Adipocyte (in vitro differentiated cells): ENCODE data around the gene TASP1.
A peak's percentile ranks its signal among the peaks of the same experiment; 100 is the strongest.

ENCODE experiments used
- DNase-seq: peaks from one replicate; pipeline ENCODE4 v3.0.0-alpha.2; 2015; ENCODE audit warnings: low read depth
- H3K27me3 ChIP-seq: replicated peaks from 2 replicates; pipeline ENCODE4 v1.7.0; 2013; ENCODE audit warnings: mild to moderate bottlenecking, low read length, moderate library complexity; ENCODE audit not compliant: control insufficient read depth, insufficient read depth
- H3K36me3 ChIP-seq: 2 replicates; pipeline ENCODE4 v1.7.0; 2013; ENCODE audit warnings: low read length, mild to moderate bottlenecking, moderate library complexity; ENCODE audit not compliant: control insufficient read depth, insufficient read depth, severe bottlenecking
- H3K4me1 ChIP-seq: 2 replicates; pipeline ENCODE4 v1.7.0; 2013; ENCODE audit warnings: mild to moderate bottlenecking, low read length, moderate library complexity; ENCODE audit not compliant: control insufficient read depth, insufficient read depth
- H3K4me3 ChIP-seq: 2 replicates; pipeline ENCODE4 v1.7.0; 2013; ENCODE audit warnings: mild to moderate bottlenecking, low read length, moderate library complexity
- H3K9ac ChIP-seq: 2 replicates; pipeline ENCODE4 v1.7.0; 2013; ENCODE audit warnings: mild to moderate bottlenecking, low read length, moderate library complexity
- H3K9me3 ChIP-seq: 2 replicates; pipeline ENCODE4 v1.7.0; 2013; ENCODE audit warnings: mild to moderate bottlenecking, low read length, moderate library complexity; ENCODE audit not compliant: control insufficient read depth

TASP1 gene

DNA sequence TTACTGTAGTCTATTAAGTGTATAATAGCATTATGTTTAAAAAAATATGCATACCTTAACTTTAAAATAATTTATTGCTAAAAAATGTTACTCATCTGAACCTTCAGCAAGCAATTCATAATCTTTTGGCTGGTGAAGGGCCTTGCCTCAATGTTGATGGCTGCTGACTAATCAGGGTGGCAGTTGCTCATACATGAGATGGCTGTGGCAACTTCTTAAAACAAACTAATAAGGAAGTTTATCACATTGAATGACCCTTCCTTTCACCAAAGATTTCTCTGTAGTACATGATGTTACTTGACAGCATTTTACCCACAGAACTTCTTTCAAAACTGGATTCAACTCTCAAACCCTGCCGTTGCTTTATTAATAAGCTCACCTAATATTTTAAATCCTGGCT lies 84.0 kb downstream of the TASP1 start:
- no peak overlapping the region for H3K4me3 ChIP-seq
- H3K9me3 ChIP-seq, result no peaks in the 10 kb centered on the region
- no peak overlapping the region for H3K9ac ChIP-seq
- peaks cover 14% of the 10 kb centered on the region for H3K4me1 ChIP-seq
- H3K36me3 ChIP-seq, result no peaks in the 10 kb centered on the region
- no peaks in the 10 kb centered on the region for H3K27me3 ChIP-seq
- DNase-seq, result peak; percentile 19

DNA sequence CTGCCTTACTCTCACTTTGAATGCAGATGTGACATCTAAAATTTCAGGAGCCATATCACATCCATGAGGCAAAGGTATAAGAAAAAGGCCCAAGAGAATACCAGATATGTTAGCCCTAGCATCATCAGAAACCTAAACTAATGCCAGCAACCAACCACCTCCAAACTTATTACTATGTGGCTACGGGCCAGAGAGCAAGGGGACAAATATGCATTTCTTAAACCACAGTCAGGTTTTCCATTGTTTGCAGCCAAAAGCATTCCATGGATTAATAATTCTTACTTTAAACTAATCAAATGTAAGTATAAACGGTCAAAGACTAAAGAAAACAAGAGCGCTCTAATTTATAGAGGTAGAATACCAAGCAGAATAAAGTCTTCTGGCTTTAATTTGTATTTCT lies 84.7 kb downstream of the TASP1 start:
- Histone ChIP-seq H3K4me3 (no peak overlapping the region), H3K4me1 (peaks cover 14% of the 10 kb centered on the region), H3K9me3 (no peaks in the 10 kb centered on the region), H3K9ac (no peak overlapping the region), H3K36me3 (no peaks in the 10 kb centered on the region), H3K27me3 (no peaks in the 10 kb centered on the region)
- no peak for DNase-seq

DNA sequence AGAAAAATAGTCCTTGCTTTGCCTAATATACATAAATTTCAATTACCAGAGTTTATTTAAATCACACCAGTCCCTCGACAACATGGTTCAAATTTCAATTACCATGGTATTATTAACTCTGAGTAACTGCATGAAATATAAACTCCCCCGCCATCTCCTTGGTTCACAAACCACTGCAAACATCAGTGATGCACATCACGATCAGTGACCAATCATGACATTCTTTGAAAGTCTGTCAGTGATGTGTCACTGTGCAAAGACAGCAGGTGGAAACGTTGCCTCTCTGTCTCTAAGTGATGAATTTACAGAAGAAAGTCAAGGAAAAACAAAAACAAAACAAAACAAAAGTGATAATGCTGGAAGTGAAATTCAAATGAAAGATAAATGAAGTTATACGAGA lies 86.7 kb downstream of the TASP1 start:
- no peaks in the 10 kb centered on the region for H3K9me3 ChIP-seq
- H3K27me3 ChIP-seq, result no peaks in the 10 kb centered on the region
- H3K9ac ChIP-seq, result no peak overlapping the region
- H3K4me1 ChIP-seq, result peaks cover 14% of the 10 kb centered on the region
- H3K36me3 ChIP-seq, result no peaks in the 10 kb centered on the region
- H3K4me3 ChIP-seq, result no peak overlapping the region
- DNase-seq, result no peak

DNA sequence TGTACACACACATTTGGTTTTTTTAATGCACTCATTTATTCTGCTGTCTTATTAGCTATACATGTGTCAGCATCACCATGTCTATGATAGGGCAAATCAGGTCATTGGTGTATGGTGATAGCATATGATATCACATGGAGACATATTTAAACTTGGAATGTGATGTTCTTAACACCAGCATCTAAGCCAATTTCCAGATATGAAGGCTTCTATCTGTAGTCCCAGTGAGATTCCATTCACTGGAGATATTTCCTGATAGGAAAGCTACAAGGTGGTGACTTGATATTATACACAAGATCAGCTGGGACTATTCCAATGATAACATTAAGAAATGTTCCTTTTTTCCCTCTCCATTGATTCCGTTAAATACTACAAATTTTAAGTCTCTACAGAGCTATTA lies 89.3 kb downstream of the TASP1 start:
- H3K36me3 ChIP-seq, result no peaks in the 10 kb centered on the region
- no peak overlapping the region for H3K9ac ChIP-seq
- DNase-seq, result no peak
- no peaks in the 10 kb centered on the region for H3K9me3 ChIP-seq
- H3K4me1 ChIP-seq, result peaks cover 20% of the 10 kb centered on the region
- no peak overlapping the region for H3K4me3 ChIP-seq
- H3K27me3 ChIP-seq, result no peaks in the 10 kb centered on the region

DNA sequence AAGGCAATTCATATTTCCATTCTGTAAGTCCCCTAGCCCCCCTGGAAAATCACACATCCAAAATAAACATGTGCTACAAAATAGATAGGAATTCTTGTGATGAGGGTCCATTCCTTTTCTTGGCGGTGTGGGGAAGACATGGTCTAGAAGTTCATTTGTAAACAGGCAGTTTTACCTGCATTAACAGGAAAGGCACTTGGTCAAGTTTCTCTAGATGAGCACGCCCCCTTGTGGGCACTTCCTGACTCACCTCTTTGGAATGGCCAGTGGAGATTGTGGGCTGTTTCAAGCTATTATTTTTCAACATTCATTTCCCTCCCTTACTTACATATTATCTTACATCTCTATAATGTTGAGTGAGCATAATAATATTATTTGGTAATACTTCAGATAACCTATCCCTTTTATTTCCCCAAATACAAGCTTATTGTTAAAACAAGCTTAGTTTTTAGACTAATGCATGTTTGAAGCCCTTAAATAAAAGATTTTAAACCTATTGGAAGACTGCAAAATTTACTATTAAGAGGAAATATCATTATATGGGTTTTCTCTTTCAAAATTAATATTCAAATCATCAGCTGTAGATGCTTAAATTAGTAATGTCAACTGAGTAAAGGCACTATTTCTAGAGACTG lies 92.1 kb downstream of the TASP1 start:
- H3K4me1 ChIP-seq, result peaks cover 19% of the 10 kb centered on the region
- DNase-seq, result peak; percentile 89
- H3K36me3 ChIP-seq, result no peaks in the 10 kb centered on the region
- H3K9me3 ChIP-seq, result no peaks in the 10 kb centered on the region
- no peaks in the 10 kb centered on the region for H3K27me3 ChIP-seq
- H3K9ac ChIP-seq, result peak overlapping the region; percentile 42
- no peak overlapping the region for H3K4me3 ChIP-seq

DNA sequence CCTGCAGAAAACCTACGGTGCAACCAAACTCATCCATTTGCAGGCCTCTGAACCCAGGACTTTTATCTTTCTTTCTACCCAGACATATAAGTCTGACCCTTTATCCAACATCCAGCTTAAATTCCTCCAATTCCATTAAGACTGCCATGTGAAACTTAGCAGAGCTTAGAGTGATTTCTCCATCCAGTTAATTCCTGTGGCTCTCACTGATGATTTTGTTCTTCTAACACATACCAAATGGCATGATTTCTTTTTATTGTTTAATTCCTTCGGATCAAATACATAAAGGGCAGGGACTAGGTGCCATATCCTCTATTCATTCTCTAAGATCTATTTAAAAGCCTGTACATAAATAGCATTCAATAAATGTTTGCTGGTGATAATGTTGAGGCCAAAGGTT lies 92.9 kb downstream of the TASP1 start:
- H3K4me1 ChIP-seq, result peaks cover 12% of the 10 kb centered on the region
- H3K27me3 ChIP-seq, result no peaks in the 10 kb centered on the region
- peak overlapping the region; percentile 42 for H3K9ac ChIP-seq
- no peaks in the 10 kb centered on the region for H3K9me3 ChIP-seq
- DNase-seq, result peak; percentile 43
- H3K4me3 ChIP-seq, result no peak overlapping the region
- H3K36me3 ChIP-seq, result no peaks in the 10 kb centered on the region

DNA sequence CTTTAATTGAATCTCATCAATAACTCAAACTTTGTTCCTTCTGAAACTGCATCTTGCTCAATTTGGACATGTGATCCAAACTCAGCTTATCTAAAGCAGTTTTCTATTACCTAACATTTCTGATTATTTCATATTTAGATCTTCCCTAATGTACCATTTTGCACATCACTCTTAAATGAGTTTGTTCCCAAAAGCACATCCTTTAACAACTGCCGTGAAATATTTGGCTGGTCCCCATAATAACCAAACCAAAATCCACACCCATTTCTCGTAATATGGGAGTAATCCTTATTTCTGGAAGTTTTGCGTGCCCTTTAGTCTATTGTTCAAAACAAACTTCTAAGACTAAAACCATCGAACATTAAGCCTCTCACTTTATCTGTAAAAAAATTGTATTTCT lies 94.9 kb downstream of the TASP1 start:
- H3K9me3 ChIP-seq, result no peaks in the 10 kb centered on the region
- no peaks in the 10 kb centered on the region for H3K27me3 ChIP-seq
- no peaks in the 10 kb centered on the region for H3K36me3 ChIP-seq
- no peak overlapping the region for H3K9ac ChIP-seq
- H3K4me3 ChIP-seq, result no peak overlapping the region
- DNase-seq, result no peak
- H3K4me1 ChIP-seq, result peaks cover 12% of the 10 kb centered on the region

DNA sequence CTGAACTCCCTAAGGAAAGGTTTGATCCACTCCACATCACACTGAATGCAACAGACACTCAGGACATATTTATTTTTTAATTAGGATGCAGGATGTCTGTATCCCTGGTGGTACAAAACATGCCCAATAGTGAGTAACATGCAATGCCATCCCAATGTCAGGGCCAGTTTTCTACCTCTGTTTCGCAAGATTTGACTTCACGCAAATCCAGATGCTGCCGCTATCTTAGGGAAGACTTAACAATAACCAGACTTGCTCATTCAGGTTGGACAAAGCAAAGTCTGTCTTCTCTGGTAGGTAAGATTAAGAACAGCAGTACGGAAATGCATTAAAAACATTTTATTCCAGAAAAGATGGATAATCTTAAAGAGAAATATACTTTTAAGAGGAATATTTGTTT lies 103.1 kb downstream of the TASP1 start:
- H3K27me3 ChIP-seq, result no peaks in the 10 kb centered on the region
- H3K4me3 ChIP-seq, result no peak overlapping the region
- H3K36me3 ChIP-seq, result no peaks in the 10 kb centered on the region
- no peak overlapping the region for H3K9ac ChIP-seq
- H3K4me1 ChIP-seq, result no peaks in the 10 kb centered on the region
- no peak for DNase-seq
- no peaks in the 10 kb centered on the region for H3K9me3 ChIP-seq

DNA sequence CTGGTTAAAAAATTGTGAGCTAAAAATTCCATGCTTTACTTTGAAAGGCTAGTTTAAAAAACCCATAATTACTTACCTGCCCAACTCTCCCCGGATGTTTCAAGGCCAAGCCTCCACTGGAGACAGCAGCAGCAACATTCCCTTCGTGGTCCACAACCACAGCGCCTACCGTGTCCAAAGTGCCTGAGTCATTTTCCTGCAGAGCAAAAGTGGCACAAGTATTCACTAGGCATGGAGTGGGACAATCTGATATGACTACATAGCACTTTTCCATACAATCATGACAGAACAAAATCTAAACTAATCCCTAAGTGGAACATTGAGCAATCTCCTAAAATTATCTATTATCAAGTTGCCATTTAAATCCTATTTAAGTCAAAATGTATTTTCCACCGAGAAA lies 104.8 kb downstream of the TASP1 start:
- Histone ChIP-seq H3K4me1 (no peaks in the 10 kb centered on the region), H3K9me3 (no peaks in the 10 kb centered on the region), H3K4me3 (no peak overlapping the region), H3K36me3 (no peaks in the 10 kb centered on the region), H3K27me3 (no peaks in the 10 kb centered on the region), H3K9ac (no peak overlapping the region)
- DNase-seq, result no peak

DNA sequence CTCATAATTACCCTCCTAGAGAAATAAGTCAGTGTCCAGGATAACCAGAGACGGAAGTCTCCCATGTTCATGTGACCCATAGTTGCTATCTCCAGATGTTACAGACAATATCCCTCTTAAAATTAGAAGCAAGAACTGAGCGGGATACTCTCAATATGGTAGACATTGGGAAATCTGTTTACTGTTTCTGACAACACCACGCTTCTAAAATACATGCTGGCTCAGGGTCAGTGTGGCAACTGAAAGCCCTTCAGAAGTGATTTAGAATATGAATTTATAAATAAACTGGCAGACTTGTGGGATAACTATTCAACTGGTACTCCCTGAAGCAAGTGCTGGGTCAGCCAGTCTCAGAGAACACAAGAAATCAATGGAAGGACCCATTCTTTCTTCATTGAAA lies 108.6 kb downstream of the TASP1 start:
- Histone ChIP-seq H3K4me1 (peaks cover 6% of the 10 kb centered on the region), H3K27me3 (no peaks in the 10 kb centered on the region), H3K9ac (no peak overlapping the region), H3K4me3 (no peak overlapping the region), H3K36me3 (peaks cover 6% of the 10 kb centered on the region), H3K9me3 (no peaks in the 10 kb centered on the region)
- no peak for DNase-seq

DNA sequence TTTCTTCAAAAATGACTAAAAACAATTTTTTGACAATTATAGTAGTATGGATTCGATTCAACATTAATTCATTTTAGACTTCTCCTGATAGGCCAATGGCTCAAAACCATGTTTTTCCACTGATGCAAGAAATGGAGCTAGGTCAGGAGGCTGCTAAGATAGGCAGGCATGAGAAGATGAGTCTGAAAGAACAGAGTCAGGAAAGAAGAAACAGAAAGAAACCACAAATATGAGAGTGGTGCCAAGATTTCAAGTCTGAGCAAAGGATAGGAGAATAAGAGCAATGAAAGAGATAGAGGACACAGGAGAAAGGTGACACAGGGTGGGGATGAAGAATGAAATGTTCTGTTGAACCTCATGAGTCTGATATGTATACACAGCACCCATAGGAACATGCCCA lies 112.2 kb downstream of the TASP1 start:
- Histone ChIP-seq H3K9me3 (no peaks in the 10 kb centered on the region), H3K27me3 (no peaks in the 10 kb centered on the region), H3K4me3 (no peak overlapping the region), H3K4me1 (peaks cover 10% of the 10 kb centered on the region), H3K9ac (no peak overlapping the region), H3K36me3 (peaks cover 16% of the 10 kb centered on the region)
- no peak for DNase-seq

DNA sequence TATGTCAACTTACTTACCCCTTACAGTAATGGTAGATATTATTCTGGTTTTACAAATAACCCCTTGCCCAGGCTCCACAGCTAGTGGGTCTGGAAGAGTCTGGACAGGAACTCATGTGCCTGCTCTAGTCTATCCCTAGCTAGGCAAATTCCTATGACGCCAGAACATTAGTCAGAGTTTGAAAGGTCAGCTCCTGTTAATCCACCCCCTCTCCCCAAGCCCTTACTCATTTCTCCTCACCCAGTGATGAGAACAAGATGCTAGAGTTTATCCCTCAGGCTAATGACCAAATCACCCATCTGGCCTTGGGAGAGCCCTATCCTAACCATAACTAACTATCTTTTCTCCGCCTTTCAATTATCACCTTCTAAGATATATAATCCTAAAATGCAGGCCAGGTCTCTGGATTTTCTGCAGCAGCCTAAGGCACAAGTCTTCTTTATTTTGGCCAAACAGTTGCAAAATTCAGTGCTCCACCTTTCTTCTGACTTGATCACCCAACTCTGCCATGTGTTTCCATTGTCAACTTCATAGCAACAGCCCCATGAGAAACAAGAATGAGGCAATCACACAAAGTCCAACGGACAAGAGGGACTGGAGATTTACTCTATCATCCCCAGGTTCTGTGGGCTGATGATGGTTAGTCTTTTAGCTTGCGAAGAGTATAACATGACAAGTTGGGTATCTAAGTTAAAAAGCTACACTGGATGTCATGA lies 113.3 kb downstream of the TASP1 start:
- Histone ChIP-seq H3K27me3 (no peaks in the 10 kb centered on the region), H3K4me3 (no peak overlapping the region), H3K9ac (no peak overlapping the region), H3K9me3 (no peaks in the 10 kb centered on the region), H3K4me1 (peaks cover 10% of the 10 kb centered on the region), H3K36me3 (peaks cover 16% of the 10 kb centered on the region)
- DNase-seq, result peak; percentile 81
